Endothelial cell of umbilical vein (primary cell): ENCODE data around the gene PPFIA3. TPM values are rescaled to one million over a fixed set of nuclear protein-coding genes. Genes with fewer than 3 reads are reported as not detected.

Experiments
- BruUV-seq: library from RNA; stranded (reverse); fragments of 400-500 nt; replicated peaks from 2 replicates; lab custom pipeline; 2021; lab: Mats Ljungman, UMichigan
- CTCF ChIA-PET: fragments of 300-600, 350-600 bp; sonication (Branson Sonifier 250); formaldehyde crosslinking; loops from one replicate; lab custom pipeline; 2021; ENCODE audit warnings: antibody characterized with exemption, inconsistent platforms; lab: Charles Lee
- POLR2A ChIA-PET: fragments of 300-600, 350-600 bp; sonication (Branson Sonifier 250); formaldehyde crosslinking; loops from one replicate; lab custom pipeline; 2021; ENCODE audit warnings: antibody characterized with exemption, inconsistent platforms; lab: Charles Lee
- DNase-seq: peaks from one replicate; pipeline ENCODE4 v3.0.0-alpha.2; 2011; ENCODE audit warnings: low read depth, low spot score
- FAIRE-seq: peaks from 2 replicates; lab custom pipeline; 2011; peaks lifted over from hg19 to GRCh38; lab: Jason Lieb, UNC
- H2AFZ ChIP-seq: 2 replicates; pipeline ENCODE4 v1.6.0; 2012; ENCODE audit warnings: low read depth, low read length, control low read depth, inconsistent platforms
- H3K27ac ChIP-seq: 2 replicates; pipeline ENCODE4 v1.5.1; 2011; ENCODE audit warnings: low read depth, mild to moderate bottlenecking, control low read depth, low read length, moderate library complexity; ENCODE audit not compliant: insufficient read depth
- H3K27me3 ChIP-seq, 2 experiments: 2 replicates each; pipeline versions ENCODE4 v1.6.0 to v1.6.1; 2011; ENCODE audit warnings: low read length in 2 of 2, mixed read lengths in 1 of 2; ENCODE audit not compliant: control insufficient read depth in 2 of 2, insufficient read depth in 2 of 2
- H3K36me3 ChIP-seq, 2 experiments: 2 replicates in 1 of 2; 3 replicates in 1 of 2; pipeline ENCODE4 v1.5.1; 2011; ENCODE audit warnings: low read length in 2 of 2, mild to moderate bottlenecking in 1 of 2, moderate library complexity in 1 of 2; ENCODE audit not compliant: control insufficient read depth in 2 of 2, insufficient read depth in 2 of 2; ENCODE audit errors: extremely low read depth in 1 of 2
- H3K4me1 ChIP-seq: 3 replicates; pipeline ENCODE4 v1.5.1; 2011; ENCODE audit warnings: mild to moderate bottlenecking, low read length; ENCODE audit not compliant: control insufficient read depth, insufficient read depth; ENCODE audit errors: extremely low read depth
- H3K4me2 ChIP-seq: 2 replicates; pipeline ENCODE4 v1.6.1; 2011; ENCODE audit warnings: low read length, control low read depth, mixed read lengths; ENCODE audit not compliant: insufficient read depth
- H3K4me3 ChIP-seq, 3 experiments: fragments of 200-600 bp in 1 of 3; sonication (generic), shearing (Covaris generic) in 1 of 3; replicated peaks in 1 of 3; 2 replicates each; pipeline ENCODE4 v1.5.1; 2011 to 2016; ENCODE audit warnings: control low read depth in 3 of 3, low read length in 3 of 3, mild to moderate bottlenecking in 2 of 3, inconsistent platforms in 1 of 3, low read depth in 1 of 3, moderate library complexity in 1 of 3; ENCODE audit not compliant: insufficient read depth in 1 of 3
- H3K79me2 ChIP-seq: 2 replicates; pipeline ENCODE4 v1.6.0; 2012; ENCODE audit warnings: low read length, inconsistent platforms; ENCODE audit not compliant: control insufficient read depth, insufficient read depth
- H3K9ac ChIP-seq: replicated peaks from 2 replicates; pipeline ENCODE3; 2011; ENCODE audit warnings: low read length, control low read depth; ENCODE audit not compliant: insufficient read depth; ENCODE audit errors: extremely low read depth
- H3K9me1 ChIP-seq: replicated peaks from 3 replicates; pipeline ENCODE4 v1.6.0; 2011; ENCODE audit warnings: mild to moderate bottlenecking, low read length; ENCODE audit not compliant: control insufficient read depth, insufficient read depth; ENCODE audit errors: extremely low read depth
- H3K9me3 ChIP-seq: replicated peaks from 2 replicates; pipeline ENCODE4 v1.5.1; 2012; ENCODE audit warnings: low read length, inconsistent platforms; ENCODE audit not compliant: control insufficient read depth, insufficient read depth
- H4K20me1 ChIP-seq: replicated peaks from 2 replicates; pipeline ENCODE3; 2011; ENCODE audit warnings: mild to moderate bottlenecking, low read length; ENCODE audit not compliant: control insufficient read depth, insufficient read depth; ENCODE audit errors: extremely low read depth
- CTCF ChIP-seq, 2 donors: IDR thresholded peaks; 1 replicate in 1 of 2; 2 replicates in 1 of 2; pipeline ENCODE4 v1.5.1; 2011; ENCODE audit warnings: low read length in 2 of 2, mild to moderate bottlenecking in 2 of 2, moderate library complexity in 2 of 2, control low read depth in 1 of 2, inconsistent platforms in 1 of 2, low read depth in 1 of 2; ENCODE audit not compliant: insufficient read depth in 1 of 2; ENCODE audit errors: extremely low read depth in 1 of 2
- EZH2 ChIP-seq: IDR thresholded peaks from 2 replicates; pipeline ENCODE4 v1.6.1; 2012; ENCODE audit warnings: borderline replicate concordance, low read depth, mild to moderate bottlenecking, moderate library complexity, low read length, inconsistent platforms; ENCODE audit not compliant: severe bottlenecking
- FOS ChIP-seq: IDR thresholded peaks from 2 replicates; pipeline ENCODE4 v1.6.1; 2011; ENCODE audit warnings: mild to moderate bottlenecking, low read length, moderate library complexity, borderline replicate concordance; ENCODE audit not compliant: insufficient read depth
- GATA2 ChIP-seq: IDR thresholded peaks from 2 replicates; pipeline ENCODE4 v1.7.0; 2011; ENCODE audit warnings: low read depth, mild to moderate bottlenecking, moderate library complexity, mixed read lengths, low read length; ENCODE audit not compliant: insufficient read length, insufficient read depth
- JUN ChIP-seq: IDR thresholded peaks from 2 replicates; pipeline ENCODE4 v1.6.1; 2011; ENCODE audit warnings: borderline replicate concordance, low read depth; ENCODE audit not compliant: insufficient read length, insufficient read depth
- MAX ChIP-seq: IDR thresholded peaks from 2 replicates; pipeline ENCODE4 v1.6.1; 2011; ENCODE audit not compliant: insufficient read depth, insufficient read length
- MYC ChIP-seq: IDR thresholded peaks from one replicate; pipeline ENCODE4 v1.6.1; 2011; ENCODE audit warnings: mild to moderate bottlenecking, low read depth, low read length
- POLR2A ChIP-seq: IDR thresholded peaks from 2 replicates; pipeline ENCODE4 v1.6.1; 2012; ENCODE audit warnings: low read depth, mild to moderate bottlenecking, control low read depth, low read length
- POLR2AphosphoS5 ChIP-seq: IDR thresholded peaks from 2 replicates; pipeline ENCODE4 v1.6.1; 2012; ENCODE audit warnings: low read depth, mild to moderate bottlenecking, control low read depth, low read length, moderate library complexity; ENCODE audit not compliant: insufficient read depth
- dilution Hi-C: fragments of 300-500 bp; cut with MboI; formaldehyde crosslinking; loops from one replicate; pipeline ENCODE4 v1.15.0; 2019; ENCODE audit warnings: low sequenced_read_pairs; ENCODE audit not compliant: extremely low pct_ligation_motif_present
- intact Hi-C: fragments of 100-400 bp; cut with micrococcal nuclease; formaldehyde crosslinking; loops from one replicate; pipeline ENCODE4 v1.10.0; 2022
- polyA plus RNA-seq, 4 experiments: library from polyadenylated mRNA; depleted of rRNA in 3 of 4; stranded (reverse) in 3 of 4; unstranded in 1 of 4; fragments of >200 nt; gene quantifications; 2 replicates each; pipeline versions ENCODE4 v1.2.1 to v1.2.3, GENCODE V29; 2011 to 2012; ENCODE audit warnings: missing spikeins in 1 of 4
- total RNA-seq: library from RNA; stranded (reverse); gene quantifications from 2 replicates; pipeline ENCODE4 v1.2.3, GENCODE V29; 2021

PPFIA3 gene
- total and polyA plus RNA-seq, 2 donors (not counting 3 experiments of a cell fraction or from before 2014, with no cell fraction given), result 1.3 to 2.0 TPM

- Histone ChIP-seq H3K4me3 (no peak overlapping the region), H3K9me1 (no peaks in the 10 kb centered on the region), H3K36me3 (peaks cover 0 to 2% of the 10 kb centered on the region in 2 experiments), H3K27me3 (no peaks in the 10 kb centered on the region), H3K27ac (no peak overlapping the region), H2AFZ (no peak overlapping the region), H3K4me1 (peaks cover 13% of the 10 kb centered on the region), H3K4me2 (no peak overlapping the region), H3K79me2 (no peaks in the 10 kb centered on the region), H3K9me3 (no peaks in the 10 kb centered on the region), H4K20me1 (no peaks in the 10 kb centered on the region), H3K9ac (no peak overlapping the region)
- dilution Hi-C loops (no loop called here), intact Hi-C loops (no loop called here)
- BruUV-seq, result no TSS peak
- POLR2A ChIA-PET, result no interaction called here
- CTCF ChIA-PET, result interaction anchor here (1.8 kb wide), 1 partner anchor 97 kb away, joined by 5 read pairs; no protein-coding TSS in a partner anchor
- TF ChIP-seq CTCF (IDR thresholded peaks at IDR 0.05; ENCODE audit: extremely low read depth in 1 of 2, insufficient read depth in 1 of 2, low read depth in 1 of 2, low read length in 2 of 2) (no peak), FOS (no peak), JUN (no peak), GATA2 (no peak), MAX (no peak), POLR2A (no peak), POLR2AphosphoS5 (no peak), MYC (no peak), EZH2 (no peak)
- peak; percentile 43 for FAIRE-seq
- no peak for DNase-seq
Measured at GRCh38 chr19:49194408-49194807, 75.1 kb downstream of the PPFIA3 start.
